ENCODE results near the gene TGFA.

The TGFA gene

DNA sequence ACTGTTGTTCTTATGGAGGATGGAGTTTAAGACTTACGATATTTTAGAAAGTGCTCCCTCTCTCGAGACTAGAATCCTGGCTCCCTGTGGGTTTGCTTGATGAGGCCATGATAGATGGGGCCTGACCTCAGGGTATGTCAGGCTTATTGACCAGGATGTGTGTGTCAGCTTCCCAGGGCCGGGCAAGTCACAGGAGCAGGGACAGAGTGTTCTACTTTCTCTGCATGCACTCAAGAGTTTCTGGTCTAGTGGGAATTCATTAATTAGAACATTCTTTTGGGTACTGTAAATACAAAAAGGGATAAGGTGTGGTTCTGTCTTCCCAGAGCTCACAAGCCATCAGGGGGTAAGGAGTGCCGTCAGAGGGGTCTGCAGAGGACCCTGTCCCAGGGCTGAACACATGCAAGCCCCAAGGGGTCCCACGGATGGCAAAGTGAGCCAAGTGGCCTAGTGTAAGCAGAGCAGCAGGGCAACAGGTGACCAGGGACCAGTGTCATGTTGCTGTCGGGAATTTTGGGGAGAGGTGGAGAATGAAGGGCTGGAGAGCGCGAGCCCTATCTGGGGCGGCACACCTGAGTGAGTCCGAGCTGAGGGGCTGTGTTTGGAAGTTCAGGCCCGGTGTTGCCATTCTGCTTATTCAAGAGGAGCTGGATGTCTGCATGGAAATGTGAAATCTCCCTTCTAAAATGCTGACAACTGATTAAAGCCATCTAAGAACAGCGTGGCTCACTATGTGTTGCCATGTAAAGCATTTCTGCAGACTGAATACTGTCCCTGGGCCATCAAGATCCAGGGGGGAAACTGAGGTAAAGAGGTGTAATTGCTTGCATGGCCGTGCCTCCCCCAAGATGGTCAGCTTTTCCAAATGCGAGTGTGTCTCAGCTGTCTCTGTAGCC, 91.4 kb downstream of the TGFA start:
- no peak for DNase-seq

- no peak for DNase-seq
Observed at GRCh38 chr2:70461414-70461813, 92.2 kb downstream of the TGFA start.

DNA sequence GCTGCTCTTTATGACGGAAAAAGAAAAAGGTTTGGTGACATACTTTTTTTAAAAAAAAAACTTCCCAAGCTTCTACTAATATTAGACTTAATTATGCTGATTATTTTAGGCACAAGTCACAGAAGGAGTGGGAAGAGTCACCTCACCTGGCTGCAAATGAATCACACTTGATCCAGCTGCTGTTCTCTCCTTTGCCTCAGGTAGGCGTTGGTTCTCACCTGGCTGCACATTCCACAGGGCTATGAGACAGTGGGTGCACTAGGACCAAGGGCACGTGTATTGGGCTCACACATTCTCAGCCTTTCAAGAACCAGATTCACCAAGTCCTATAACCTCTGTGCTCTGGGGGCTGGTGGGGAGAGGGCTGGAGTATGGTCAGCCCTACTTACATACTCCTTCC, 93.3 kb downstream of the TGFA start:
- no peak for DNase-seq

DNA sequence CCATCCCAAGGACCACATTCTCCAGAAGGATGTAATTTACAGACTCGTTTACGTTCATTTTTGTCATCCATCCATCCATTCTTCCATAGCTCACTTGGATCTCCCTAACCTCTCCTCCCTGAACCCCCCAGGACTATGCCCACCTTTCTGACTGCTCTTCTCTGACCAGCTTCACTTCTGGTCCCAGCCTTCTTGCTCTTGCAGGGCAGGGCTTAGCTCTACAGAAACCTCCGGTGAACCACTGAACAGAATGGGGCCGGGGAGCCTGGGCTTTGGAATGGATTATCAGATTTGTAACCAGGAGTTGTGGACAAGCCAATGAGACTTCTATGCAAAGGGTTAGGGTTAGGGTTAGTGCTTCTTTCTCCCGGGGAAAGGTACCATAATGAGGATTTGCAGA, 95.0 kb downstream of the TGFA start:
- DNase-seq: no peak

- DNase-seq: no peak
Observed at GRCh38 chr2:70456585-70457495, 96.8 kb downstream of the TGFA start.

DNA sequence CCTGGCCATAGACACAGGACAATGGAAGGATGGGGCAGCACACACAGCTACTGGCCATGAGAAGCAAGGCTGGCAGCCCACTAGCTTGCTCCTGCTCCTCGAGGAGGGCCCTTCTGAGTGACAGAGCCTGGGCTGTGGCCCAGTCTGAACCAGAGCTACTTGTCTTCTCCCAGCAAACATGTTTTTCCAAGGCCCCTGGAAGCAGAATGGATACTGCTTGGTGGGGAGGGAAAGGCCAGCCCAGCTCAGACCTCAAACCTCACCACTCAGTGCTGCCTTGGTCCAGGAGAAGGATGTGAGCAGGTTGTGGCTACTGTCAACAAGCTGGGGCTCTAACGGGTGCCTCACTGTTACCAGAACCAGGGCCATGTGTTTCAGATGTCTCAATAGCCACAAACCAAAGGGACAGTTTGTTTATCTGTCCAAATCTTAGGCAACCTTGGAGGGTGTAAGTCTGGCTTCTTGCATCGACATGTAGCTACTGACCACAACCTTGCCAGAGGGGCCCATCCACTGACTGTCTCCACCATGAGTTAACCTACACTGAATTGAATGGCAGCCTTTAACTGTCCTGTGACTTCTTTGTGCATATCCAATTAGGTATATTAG, 98.6 kb downstream of the TGFA start:
- no peak for DNase-seq

- DNase-seq: no peak
Observed at GRCh38 chr2:70450641-70451250, 102.9 kb downstream of the TGFA start.

GRCh38 chr2:70448041-70448440, 105.6 kb downstream of the TGFA start:
- DNase-seq: no peak

GRCh38 chr2:70443726-70444125, 109.9 kb downstream of the TGFA start:
- DNase-seq: no peak

GRCh38 chr2:70443078-70443465, 110.6 kb downstream of the TGFA start:
- no peak for DNase-seq

GRCh38 chr2:70442301-70443077, 111.1 kb downstream of the TGFA start:
- DNase-seq: no peak

GRCh38 chr2:70440621-70441020, 113.0 kb downstream of the TGFA start:
- no peak for DNase-seq

- DNase-seq: no peak
Observed at GRCh38 chr2:70435138-70435537, 118.5 kb downstream of the TGFA start.

DNA sequence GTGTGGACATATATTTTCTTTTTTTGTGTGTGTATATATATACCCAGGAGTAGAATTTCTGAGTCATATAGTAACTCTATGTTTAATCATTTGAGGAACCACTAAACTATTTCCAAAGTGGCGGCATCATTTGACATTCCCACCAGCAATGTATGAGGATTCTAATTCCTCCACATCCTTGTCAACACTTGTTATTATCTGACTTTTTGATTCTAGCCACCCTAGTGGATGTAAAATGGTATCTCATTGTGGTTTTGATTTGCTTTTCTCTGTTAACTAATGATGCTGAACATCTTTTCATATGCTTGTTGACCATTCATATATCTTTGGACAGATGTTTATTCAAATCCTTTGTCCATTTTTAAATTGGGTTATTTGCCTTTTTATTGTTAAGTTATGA, 120.3 kb downstream of the TGFA start:
- no peak for DNase-seq

GRCh38 chr2:70431716-70432347, 121.8 kb downstream of the TGFA start:
- DNase-seq: no peak

GRCh38 chr2:70426341-70426740, 127.3 kb downstream of the TGFA start:
- DNase-seq: no peak

- no peak for DNase-seq
Observed at GRCh38 chr2:70425682-70426301, 127.8 kb downstream of the TGFA start.

DNA sequence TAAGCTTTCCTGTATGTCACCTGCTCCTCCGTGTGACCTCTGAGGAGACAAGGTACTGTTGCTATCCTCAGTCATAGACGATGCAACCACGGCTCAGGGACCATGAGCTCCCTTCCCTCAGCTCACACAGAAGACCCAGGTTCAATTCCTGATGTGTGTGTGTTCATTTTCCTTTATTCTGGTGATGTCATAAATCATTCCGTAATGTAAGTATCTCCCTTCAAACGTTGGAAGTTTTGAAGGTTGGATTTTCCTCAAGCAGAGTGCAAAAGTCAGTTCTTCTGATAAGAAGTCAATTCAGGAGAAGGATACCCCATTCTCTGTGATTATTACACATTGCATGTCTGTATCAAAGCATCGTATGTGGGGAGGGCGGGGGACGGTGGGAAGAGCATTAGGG, 132.9 kb downstream of the TGFA start:
- DNase-seq: no peak

GRCh38 chr2:70420143-70420542, 133.5 kb downstream of the TGFA start:
- DNase-seq: no peak

- no peak for DNase-seq
Observed at GRCh38 chr2:70418514-70418913, 135.1 kb downstream of the TGFA start.

GRCh38 chr2:70417011-70417410, 136.6 kb downstream of the TGFA start:
- DNase-seq: no peak

All from NCI-H1694 (cell line).